Right lobe of liver (tissue), 4 donors: ENCODE measurements around the gene SLC4A4.

ENCODE experiments used
- CTCF ChIP-seq, 4 donors: fragments of 200-600 bp in 3 of 4; fragments of 450-650 bp in 1 of 4; IDR thresholded peaks; one replicate each; pipeline versions ENCODE4 v1.5.1 to v1.8.0; 2016 to 2022; ENCODE audit warnings: antibody characterized with exemption in 4 of 4, mild to moderate bottlenecking in 2 of 4
- POLR2A ChIP-seq: fragments of 450-650 bp; IDR thresholded peaks from one replicate; pipeline ENCODE4 v1.6.1; 2017; ENCODE audit warnings: antibody characterized with exemption, mild to moderate bottlenecking
- donor health status: DM: no; HTN: no; CAD: no.
- donor health status: DM: no; HTN: no; CAD: no.
- donor health status: DM: no; HTN: yes; CAD: no.

GRCh38 chr4:71616168-71616811 lies 277.5 kb downstream of the SLC4A4 start:
- peak; percentile 8 to 15 (median 12) for TF ChIP-seq CTCF (IDR thresholded peaks at IDR 0.05)
- no peak for TF ChIP-seq POLR2A
